Measurements from ENCODE around the gene MARCHF3.

GRCh38 chr5:126917918-126918614, 112.3 kb downstream of the MARCHF3 start:
- TF ChIP-seq CTCF (conservative IDR thresholded peaks at IDR 0.05; ENCODE audit: low read depth, low read length) (no peak), EZH2 (IDR thresholded peaks at IDR 0.05; ENCODE audit: borderline replicate concordance, low read depth, low read length, poor library complexity, severe bottlenecking) (no peak)

Data from A673 (cell line).